Smooth muscle cell (in vitro differentiated cells): ENCODE data around the gene PCGF5. TPM values are rescaled to one million over a fixed set of nuclear protein-coding genes. Genes with fewer than 3 reads are reported as not detected.

Experiments
- DNase-seq: peaks from one replicate; lab custom pipeline; 2025; ENCODE audit not compliant: unreplicated experiment; lab: John Stamatoyannopoulos, UW
- H2AFZ ChIP-seq: fragments of 200-600 bp; sonication (generic); 2 replicates; pipeline ENCODE4 v1.6.0; 2016; ENCODE audit warnings: antibody characterized with exemption, low read depth, mild to moderate bottlenecking
- H3F3A ChIP-seq: fragments of 200-600 bp; sonication (generic); 2 replicates; pipeline ENCODE4 v1.6.0; 2017; ENCODE audit warnings: antibody characterized with exemption, low read depth
- H3K27ac ChIP-seq: fragments of 200-600 bp; sonication (generic); 2 replicates; pipeline ENCODE4 v1.5.1; 2016; ENCODE audit warnings: low read depth, mild to moderate bottlenecking
- H3K27me3 ChIP-seq: fragments of 200-600 bp; sonication (generic); 2 replicates; pipeline ENCODE4 v1.6.1; 2016; ENCODE audit warnings: low read depth, mild to moderate bottlenecking
- H3K36me3 ChIP-seq: fragments of 200-600 bp; sonication (generic); 2 replicates; pipeline ENCODE4 v1.5.1; 2016; ENCODE audit warnings: low read depth
- H3K4me1 ChIP-seq: fragments of 200-600 bp; sonication (generic); 2 replicates; pipeline ENCODE4 v1.5.1; 2016; ENCODE audit warnings: low read depth
- H3K4me2 ChIP-seq: fragments of 200-600 bp; sonication (generic); 2 replicates; pipeline ENCODE4 v1.6.0; 2016; ENCODE audit warnings: mild to moderate bottlenecking
- H3K4me3 ChIP-seq: fragments of 200-600 bp; sonication (generic); 2 replicates; pipeline ENCODE4 v1.5.1; 2016; ENCODE audit warnings: mild to moderate bottlenecking
- H3K79me2 ChIP-seq: fragments of 200-600 bp; sonication (generic); 2 replicates; pipeline ENCODE4 v1.6.0; 2016; ENCODE audit warnings: low read depth, mild to moderate bottlenecking
- H3K9ac ChIP-seq: fragments of 200-600 bp; sonication (generic); 2 replicates; pipeline ENCODE4 v1.6.0; 2016; ENCODE audit warnings: low read depth
- H3K9me3 ChIP-seq: fragments of 200-600 bp; sonication (generic); replicated peaks from 2 replicates; pipeline ENCODE4 v1.5.1; 2016; ENCODE audit warnings: low read depth
- H4K20me1 ChIP-seq: fragments of 200-600 bp; sonication (generic); 2 replicates; pipeline ENCODE4 v1.6.0; 2016; ENCODE audit warnings: low read depth
- WGBS: methylation state at CpG from one replicate; pipeline ENCODE4 v1.1.7; 2016; ENCODE audit warnings: low lambda C conversion rate; 5-methylcytosine and 5-hydroxymethylcytosine counted together
- polyA plus RNA-seq: library from polyadenylated mRNA; unstranded; fragments of >200 nt; fragmentation: Nextera tagmentation; extraction: Ambion mirVana; gene quantifications from 2 replicates; pipeline ENCODE4 v1.2.1, GENCODE V29; 2016
- total RNA-seq: library from RNA; depleted of rRNA; stranded (reverse); fragments of >200 nt; gene quantifications from 2 replicates; pipeline ENCODE4 v1.2.3, GENCODE V29; 2014
- TF ChIP-seq, protein P1 (sequence below): fragments of 200-600 bp; sonication (generic); IDR thresholded peaks from 2 replicates; pipeline ENCODE4 v1.5.1; 2017; ENCODE audit warnings: borderline replicate concordance, mild to moderate bottlenecking, antibody characterized with exemption; ENCODE audit not compliant: insufficient read depth, poor library complexity, severe bottlenecking

Gene PCGF5
- total and polyA plus RNA-seq, 2 experiments from 2014 or later, result 10.4 to 13.9 TPM

DNA sequence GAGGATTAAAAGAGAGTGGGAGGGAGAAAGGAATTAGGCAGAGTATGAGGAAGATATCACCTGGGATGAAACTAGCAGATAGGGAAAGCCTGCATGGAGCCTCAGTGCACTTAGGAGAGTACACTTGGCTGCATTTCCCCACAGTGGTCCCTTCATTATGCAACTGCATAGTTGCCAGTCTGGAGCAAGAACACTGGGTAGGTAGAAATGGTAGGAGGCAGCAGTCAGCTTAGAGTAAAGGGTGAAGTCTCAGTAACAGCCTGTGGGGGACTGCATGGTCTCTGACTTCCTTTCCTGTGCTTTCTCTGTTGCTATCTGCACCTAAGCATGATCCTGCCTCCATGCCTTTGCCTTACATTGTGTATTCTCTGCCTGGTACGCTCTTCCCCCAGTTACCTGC lies 14.0 kb upstream of the PCGF5 start:
- Histone ChIP-seq H3F3A (no peaks in the 10 kb centered on the region), H3K4me1 (no peaks in the 10 kb centered on the region), H3K9ac (no peak overlapping the region), H4K20me1 (no peaks in the 10 kb centered on the region), H3K27me3 (peaks cover 11% of the 10 kb centered on the region), H3K4me3 (no peak overlapping the region), H3K36me3 (no peaks in the 10 kb centered on the region), H3K4me2 (no peak overlapping the region), H2AFZ (no peak overlapping the region), H3K79me2 (no peaks in the 10 kb centered on the region), H3K9me3 (no peaks in the 10 kb centered on the region), H3K27ac (no peak overlapping the region)
- TF ChIP-seq, protein P1, sequence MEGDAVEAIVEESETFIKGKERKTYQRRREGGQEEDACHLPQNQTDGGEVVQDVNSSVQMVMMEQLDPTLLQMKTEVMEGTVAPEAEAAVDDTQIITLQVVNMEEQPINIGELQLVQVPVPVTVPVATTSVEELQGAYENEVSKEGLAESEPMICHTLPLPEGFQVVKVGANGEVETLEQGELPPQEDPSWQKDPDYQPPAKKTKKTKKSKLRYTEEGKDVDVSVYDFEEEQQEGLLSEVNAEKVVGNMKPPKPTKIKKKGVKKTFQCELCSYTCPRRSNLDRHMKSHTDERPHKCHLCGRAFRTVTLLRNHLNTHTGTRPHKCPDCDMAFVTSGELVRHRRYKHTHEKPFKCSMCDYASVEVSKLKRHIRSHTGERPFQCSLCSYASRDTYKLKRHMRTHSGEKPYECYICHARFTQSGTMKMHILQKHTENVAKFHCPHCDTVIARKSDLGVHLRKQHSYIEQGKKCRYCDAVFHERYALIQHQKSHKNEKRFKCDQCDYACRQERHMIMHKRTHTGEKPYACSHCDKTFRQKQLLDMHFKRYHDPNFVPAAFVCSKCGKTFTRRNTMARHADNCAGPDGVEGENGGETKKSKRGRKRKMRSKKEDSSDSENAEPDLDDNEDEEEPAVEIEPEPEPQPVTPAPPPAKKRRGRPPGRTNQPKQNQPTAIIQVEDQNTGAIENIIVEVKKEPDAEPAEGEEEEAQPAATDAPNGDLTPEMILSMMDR, result no peak
- DNase-seq, result no peak
- 0% methylated on average over 1 of the region's 1 CpG for WGBS

DNA sequence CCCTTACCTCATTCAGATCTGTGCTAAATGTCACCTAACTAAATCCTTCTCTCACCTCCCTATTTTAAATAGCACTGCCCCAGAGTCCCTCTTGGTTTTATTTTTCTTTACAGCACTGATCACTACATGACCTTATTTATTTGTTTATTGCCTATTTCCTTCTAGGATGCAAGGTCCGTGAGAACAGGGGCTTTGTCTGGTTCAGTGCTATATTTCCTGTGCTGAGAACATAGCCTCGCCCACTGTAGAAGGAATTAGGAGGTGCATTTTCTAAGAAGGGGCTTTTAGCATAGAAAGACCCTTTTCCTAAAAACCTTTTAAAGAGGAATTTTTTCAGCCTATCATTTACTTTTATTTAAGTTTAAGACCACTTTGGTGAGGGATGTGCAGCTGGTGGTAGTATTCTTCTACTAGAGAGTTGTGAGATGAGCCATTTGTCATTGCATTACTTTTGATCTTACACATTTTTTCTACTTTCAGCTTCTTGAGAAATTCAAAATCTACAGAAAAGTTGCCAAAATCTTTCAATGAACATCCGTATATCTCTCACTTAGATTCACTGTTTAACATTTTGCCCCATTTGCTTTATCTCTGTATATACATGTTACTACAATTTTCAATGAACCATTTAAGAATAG lies 13.5 kb upstream of the PCGF5 start:
- TF ChIP-seq, protein P1, result no peak
- Histone ChIP-seq H3F3A (no peaks in the 10 kb centered on the region), H3K9ac (no peak overlapping the region), H3K27me3 (peaks cover 17% of the 10 kb centered on the region), H3K79me2 (no peaks in the 10 kb centered on the region), H3K36me3 (no peaks in the 10 kb centered on the region), H3K4me2 (no peak overlapping the region), H2AFZ (no peak overlapping the region), H3K4me3 (no peak overlapping the region), H3K27ac (no peak overlapping the region), H4K20me1 (no peaks in the 10 kb centered on the region), H3K9me3 (no peaks in the 10 kb centered on the region), H3K4me1 (no peaks in the 10 kb centered on the region)
- WGBS, result 82% methylated on average over 3 of the region's 3 CpGs
- no peak for DNase-seq

DNA sequence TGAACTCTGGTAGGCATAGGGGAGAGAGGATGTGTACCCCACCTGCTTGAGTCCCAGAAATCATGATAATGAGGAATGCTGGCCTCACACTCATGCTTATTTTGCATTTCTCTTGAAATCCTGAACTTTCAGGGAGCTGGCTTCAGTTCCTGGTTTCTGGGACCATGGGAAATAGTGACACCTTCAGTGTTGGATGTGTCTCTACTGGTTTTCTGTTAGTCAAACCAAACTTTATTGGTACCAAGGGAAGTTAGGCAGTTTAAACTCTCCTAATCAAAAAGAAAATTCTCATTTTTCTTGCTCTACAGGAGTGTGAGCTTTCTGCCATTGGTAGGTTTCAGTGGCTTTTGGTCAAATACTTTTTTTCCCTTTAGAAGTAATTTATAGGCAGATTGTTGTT lies 11.8 kb upstream of the PCGF5 start:
- Histone ChIP-seq H2AFZ (no peak overlapping the region), H3F3A (no peaks in the 10 kb centered on the region), H3K79me2 (no peaks in the 10 kb centered on the region), H3K4me3 (no peak overlapping the region), H3K36me3 (no peaks in the 10 kb centered on the region), H3K9ac (no peak overlapping the region), H4K20me1 (no peaks in the 10 kb centered on the region), H3K27ac (no peak overlapping the region), H3K4me1 (no peaks in the 10 kb centered on the region), H3K4me2 (no peak overlapping the region), H3K9me3 (no peaks in the 10 kb centered on the region), H3K27me3 (peaks cover 25% of the 10 kb centered on the region)
- no peak for DNase-seq
- TF ChIP-seq, protein P1, result no peak

DNA sequence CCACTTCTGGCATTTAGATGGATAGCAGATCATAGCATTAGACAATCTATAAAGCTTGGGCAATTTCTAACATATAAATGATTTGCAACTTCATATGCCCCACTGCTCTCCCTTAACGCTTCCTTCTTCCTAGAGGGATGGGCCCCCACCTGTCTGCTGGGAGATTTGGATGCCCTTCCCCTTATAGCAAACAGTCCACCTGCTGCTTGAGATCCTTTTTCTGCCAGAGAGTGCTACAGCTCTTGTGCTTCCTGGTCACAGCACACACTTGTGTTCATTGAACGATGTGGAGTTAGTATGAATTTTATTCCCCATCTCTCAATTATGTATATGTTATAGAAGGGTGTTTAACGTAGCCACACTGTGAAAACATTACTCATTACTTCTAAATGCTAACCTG lies 10.4 kb upstream of the PCGF5 start:
- 87% methylated on average over 3 of the region's 3 CpGs for WGBS

More for the DNA sequence above, 10.4 kb upstream of the PCGF5 start:
- Histone ChIP-seq H3K4me1 (no peaks in the 10 kb centered on the region), H3F3A (no peaks in the 10 kb centered on the region), H3K27ac (no peak overlapping the region), H4K20me1 (no peaks in the 10 kb centered on the region), H3K36me3 (no peaks in the 10 kb centered on the region), H3K4me2 (no peak overlapping the region), H3K9me3 (no peaks in the 10 kb centered on the region), H3K79me2 (no peaks in the 10 kb centered on the region), H3K9ac (no peak overlapping the region), H3K27me3 (peaks cover 25% of the 10 kb centered on the region), H3K4me3 (no peak overlapping the region), H2AFZ (no peak overlapping the region)
- TF ChIP-seq, protein P1, result no peak
- DNase-seq, result no peak
